SK-N-SH (cell line): ENCODE data around the gene AFF3. TPM values are rescaled to one million over a fixed set of nuclear protein-coding genes. Genes with fewer than 3 reads are reported as not detected.

Experiments used
- CTCF ChIA-PET: fragments of 300-600, 350-600 bp; formaldehyde crosslinking; extraction: SDS; loops from one replicate; lab custom pipeline; 2021; lab: Yijun Ruan, JAX
- POLR2A ChIA-PET: fragments of 350-600 bp; sonication (Branson Sonifier 250); formaldehyde crosslinking; extraction: SDS; loops from one replicate; lab custom pipeline; 2020; ENCODE audit warnings: antibody characterized with exemption, inconsistent platforms; lab: Yijun Ruan, JAX
- DNase-seq: peaks from one replicate; pipeline ENCODE4 v3.0.0; 2012
- H2AFZ ChIP-seq: fragments of 200-600 bp; sonication (generic); 2 replicates; pipeline ENCODE4 v1.8.1; 2016; ENCODE audit warnings: antibody characterized with exemption, mild to moderate bottlenecking, low read depth
- H3F3A ChIP-seq: fragments of 200-600 bp; sonication (generic); replicated peaks from 2 replicates; pipeline ENCODE3; 2016; ENCODE audit warnings: antibody characterized with exemption, mild to moderate bottlenecking; ENCODE audit not compliant: insufficient read depth
- H3K27ac ChIP-seq, 2 experiments: fragments of 200-500 bp in 1 of 2; fragments of 200-600 bp in 1 of 2; sonication (Bioruptor generic) in 1 of 2; sonication (generic), shearing (Covaris generic) in 1 of 2; 2 replicates each; pipeline versions ENCODE4 v1.5.1 to v1.6.1; 2014 to 2016; ENCODE audit warnings: low read depth in 2 of 2, inconsistent platforms in 1 of 2, low read length in 1 of 2, mild to moderate bottlenecking in 1 of 2, mixed read lengths in 1 of 2
- H3K27me3 ChIP-seq: fragments of 200-600 bp; sonication (generic), shearing (Covaris generic); 2 replicates; pipeline ENCODE4 v1.6.1; 2016; ENCODE audit warnings: mixed run types; ENCODE audit not compliant: insufficient read depth
- H3K36me3 ChIP-seq, 2 experiments: fragments of 200-500 bp in 1 of 2; fragments of 200-600 bp in 1 of 2; sonication (Bioruptor generic) in 1 of 2; sonication (generic) in 1 of 2; replicated peaks in 1 of 2; 2 replicates each; pipeline versions ENCODE3 to v1.5.1; 2014 to 2016; ENCODE audit warnings: low read length in 1 of 2, mild to moderate bottlenecking in 1 of 2; ENCODE audit not compliant: insufficient read depth in 2 of 2, control insufficient read depth in 1 of 2
- H3K4me1 ChIP-seq, 2 experiments: fragments of 200-500 bp in 1 of 2; fragments of 200-600 bp in 1 of 2; sonication (Bioruptor generic) in 1 of 2; sonication (generic), shearing (Covaris generic) in 1 of 2; 2 replicates each; pipeline versions ENCODE4 v1.5.1 to v1.6.1; 2014 to 2016; ENCODE audit warnings: low read depth in 1 of 2, low read length in 1 of 2, mixed run types in 1 of 2; ENCODE audit not compliant: insufficient read depth in 2 of 2, control insufficient read depth in 1 of 2
- H3K4me2 ChIP-seq: fragments of 200-600 bp; sonication (generic), shearing (Covaris generic); 2 replicates; pipeline ENCODE4 v1.6.1; 2017; ENCODE audit warnings: mixed run types
- H3K4me3 ChIP-seq, 2 experiments: fragments of 200-500 bp in 1 of 2; fragments of 200-600 bp in 1 of 2; sonication (Bioruptor generic) in 1 of 2; sonication (generic), shearing (Covaris generic) in 1 of 2; 2 replicates each; pipeline versions ENCODE4 v1.5.1 to v1.8.1; 2014 to 2016; ENCODE audit warnings: low read depth in 2 of 2, inconsistent platforms in 1 of 2, low read length in 1 of 2, mild to moderate bottlenecking in 1 of 2, mixed read lengths in 1 of 2, moderate library complexity in 1 of 2
- H3K79me2 ChIP-seq: fragments of 200-600 bp; sonication (generic); 2 replicates; pipeline ENCODE4 v1.8.1; 2017; ENCODE audit warnings: mild to moderate bottlenecking; ENCODE audit not compliant: insufficient read depth
- H3K9ac ChIP-seq: fragments of 200-600 bp; sonication (generic); 2 replicates; pipeline ENCODE4 v1.6.1; 2017; ENCODE audit warnings: mixed run types
- H3K9me2 ChIP-seq: fragments of 200-600 bp; sonication (generic); 2 replicates; pipeline ENCODE4 v1.6.1; 2017; ENCODE audit warnings: mixed run types
- H3K9me3 ChIP-seq: fragments of 200-600 bp; sonication (generic); 2 replicates; pipeline ENCODE4 v1.6.1; 2017; ENCODE audit warnings: mixed run types, mild to moderate bottlenecking, moderate library complexity
- H4K20me1 ChIP-seq: fragments of 200-600 bp; sonication (generic); 2 replicates; pipeline ENCODE4 v1.6.1; 2017; ENCODE audit warnings: mild to moderate bottlenecking, mixed run types; ENCODE audit not compliant: insufficient read depth
- CHD2 ChIP-seq: fragments of 150-350 bp; IDR thresholded peaks from 2 replicates; pipeline ENCODE4 v1.6.1; 2018; ENCODE audit warnings: low read length; ENCODE audit not compliant: partially characterized antibody
- ELF1 ChIP-seq: IDR thresholded peaks from 2 replicates; pipeline ENCODE4 v1.4.0; 2012
- EP300 ChIP-seq, 2 experiments: IDR thresholded peaks; 2 replicates each; pipeline versions ENCODE4 v1.4.0 to v1.6.1; 2012; ENCODE audit warnings: borderline replicate concordance in 1 of 2, low read depth in 1 of 2, low read length in 1 of 2
- FOXJ3 ChIP-seq: sonication (generic); formaldehyde crosslinking; IDR thresholded peaks from 2 replicates; pipeline ENCODE4 v1.5.1; 2020; ENCODE audit warnings: mild to moderate bottlenecking, missing genetic modification reagents
- FOXM1 ChIP-seq: IDR thresholded peaks from 2 replicates; pipeline ENCODE4 v1.4.0; 2012; ENCODE audit warnings: low read depth, mild to moderate bottlenecking
- GABPA ChIP-seq: IDR thresholded peaks from 2 replicates; pipeline ENCODE4 v1.4.0; 2012; ENCODE audit warnings: low read depth, mild to moderate bottlenecking
- JUND ChIP-seq: IDR thresholded peaks from 2 replicates; pipeline ENCODE4 v1.4.0; 2012
- MXI1 ChIP-seq: IDR thresholded peaks from 2 replicates; pipeline ENCODE4 v1.6.1; 2012; ENCODE audit warnings: mild to moderate bottlenecking, low read depth, low read length, improper control_type of control experiment
- NFIC ChIP-seq: IDR thresholded peaks from 2 replicates; pipeline ENCODE4 v1.4.0; 2012; ENCODE audit warnings: borderline replicate concordance
- NRF1 ChIP-seq: IDR thresholded peaks from 2 replicates; pipeline ENCODE4 v1.6.1; 2012; ENCODE audit warnings: low read depth, mild to moderate bottlenecking, low read length
- POLR2AphosphoS5 ChIP-seq: IDR thresholded peaks from 2 replicates; pipeline ENCODE4 v1.6.1; 2012; ENCODE audit warnings: low read depth, low read length
- RFX5 ChIP-seq: IDR thresholded peaks from 2 replicates; pipeline ENCODE4 v1.6.1; 2012; ENCODE audit warnings: mild to moderate bottlenecking, improper control_type of control experiment, low read length
- SMC3 ChIP-seq: IDR thresholded peaks from 2 replicates; pipeline ENCODE4 v1.6.1; 2012; ENCODE audit warnings: low read depth, low read length, improper control_type of control experiment
- TAF1 ChIP-seq: IDR thresholded peaks from 2 replicates; pipeline ENCODE4 v1.6.1; 2012; ENCODE audit warnings: low read depth, mild to moderate bottlenecking, low read length, moderate library complexity, borderline replicate concordance
- WGBS: methylation state at CpG from one replicate; pipeline ENCODE4 v1.1.6; 2017; ENCODE audit warnings: low lambda C conversion rate; 5-methylcytosine and 5-hydroxymethylcytosine counted together
- polyA plus RNA-seq, 3 experiments: library from polyadenylated mRNA; depleted of rRNA; stranded (reverse); fragments of >200 nt; gene quantifications; 2 replicates each; pipeline ENCODE4 v1.2.3, GENCODE V29; 2012
- TF ChIP-seq, protein P1 (sequence below): fragments of 150-350 bp; IDR thresholded peaks from 2 replicates; pipeline ENCODE4 v1.6.1; 2017; ENCODE audit warnings: antibody characterized with exemption, low read length, low read depth, borderline replicate concordance
- TF ChIP-seq, protein P2 (sequence below): IDR thresholded peaks from 2 replicates; pipeline ENCODE4 v1.4.0; 2012; ENCODE audit warnings: low read depth, borderline replicate concordance
- TF ChIP-seq, protein P3 (sequence below): fragments of 200-600 bp; sonication (generic); IDR thresholded peaks from 2 replicates; pipeline ENCODE4 v1.6.1; 2017; ENCODE audit warnings: antibody characterized with exemption, mild to moderate bottlenecking, moderate library complexity

AFF3 gene
- polyA plus RNA-seq, 1 of the 3 experiments (the other 2 are of a cell fraction), result 0.36 TPM

DNA sequence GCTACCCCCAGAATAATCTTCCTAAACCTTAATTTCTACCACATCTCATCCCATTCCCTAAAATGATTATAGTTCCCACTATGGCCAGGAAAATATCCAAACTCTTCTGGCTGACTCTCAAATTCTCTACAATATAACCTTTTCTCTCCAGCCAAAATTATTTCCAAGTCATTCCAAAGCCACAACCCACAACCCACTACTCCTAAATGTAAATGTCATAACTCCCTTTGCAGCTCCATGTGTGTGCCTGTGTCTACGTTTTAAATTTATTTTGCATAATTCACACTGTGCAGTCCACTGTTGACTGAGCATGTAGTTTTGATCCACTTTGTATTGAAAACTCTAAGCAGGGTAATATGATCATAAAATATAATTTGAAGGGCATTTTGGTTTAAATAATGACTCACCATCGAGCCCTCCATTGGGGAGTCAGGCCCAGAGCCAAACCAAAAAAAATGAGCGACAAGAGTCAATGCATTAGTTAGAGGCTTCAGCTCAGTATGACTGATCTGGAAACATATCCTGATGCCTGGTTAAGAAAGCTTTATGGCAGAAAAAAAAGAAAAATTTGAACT lies 171.0 kb downstream of the AFF3 start:
- H3F3A ChIP-seq, result peaks cover 11% of the 10 kb centered on the region
- no peaks in the 10 kb centered on the region for H3K36me3 ChIP-seq
- H3K9me2 ChIP-seq, result no peaks in the 10 kb centered on the region
- no peaks in the 10 kb centered on the region for H3K27me3 ChIP-seq
- H3K9ac ChIP-seq, result no peak overlapping the region
- ChIA-PET CTCF (no interaction called here), POLR2A (no interaction called here)
- no peaks in the 10 kb centered on the region for H3K79me2 ChIP-seq
- H4K20me1 ChIP-seq, result no peaks in the 10 kb centered on the region
- no peak overlapping the region for H3K27ac ChIP-seq
- H3K4me3 ChIP-seq, result no peak overlapping the region
- H3K4me2 ChIP-seq, result no peak overlapping the region
- WGBS, result 38% methylated on average over 3 of the region's 3 CpGs
- no peak overlapping the region for H2AFZ ChIP-seq
- H3K9me3 ChIP-seq, result no peaks in the 10 kb centered on the region
- peaks cover 10 to 22% of the 10 kb centered on the region in 2 experiments; a peak in 3 of 4 replicates for H3K4me1 ChIP-seq
- no peak for TF ChIP-seq RFX5
- no peak for TF ChIP-seq JUND
- TF ChIP-seq, all 33 proteins: peak for 0
- no peak for DNase-seq

DNA sequence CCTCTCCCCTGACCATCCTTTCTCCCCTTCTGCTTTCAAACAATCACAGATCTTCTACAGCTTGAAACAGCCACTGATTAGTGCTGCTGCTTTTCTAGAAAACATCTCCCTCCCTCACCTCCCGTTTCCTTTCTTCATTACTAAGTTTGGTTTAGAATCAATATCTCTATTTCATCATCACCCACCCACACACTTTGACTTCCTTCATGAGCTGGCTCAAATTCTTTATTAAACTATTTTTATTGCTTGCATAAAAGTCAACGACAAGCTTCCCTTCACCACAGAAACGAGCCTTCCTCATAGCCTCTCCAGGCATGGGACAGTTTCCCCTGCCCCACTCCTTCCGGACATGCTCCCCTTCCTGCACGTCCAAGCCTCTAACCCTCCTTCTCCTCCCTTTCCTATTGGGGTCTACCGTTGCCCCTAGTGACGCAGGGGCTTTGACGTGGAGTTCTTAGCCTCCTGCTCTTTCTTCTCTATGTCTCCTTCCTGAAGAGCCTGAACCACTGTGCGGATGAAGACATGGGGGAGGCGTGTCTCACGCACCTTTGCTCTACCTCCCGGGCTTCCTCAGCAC lies 172.0 kb downstream of the AFF3 start:
- no peak overlapping the region for H2AFZ ChIP-seq
- no peak for DNase-seq
- H3K4me3 ChIP-seq, result no peak overlapping the region
- no peaks in the 10 kb centered on the region for H3K27me3 ChIP-seq
- H3K9ac ChIP-seq, result no peak overlapping the region
- H3K79me2 ChIP-seq, result no peaks in the 10 kb centered on the region
- H3F3A ChIP-seq, result peaks cover 8% of the 10 kb centered on the region
- TF ChIP-seq, protein P1, sequence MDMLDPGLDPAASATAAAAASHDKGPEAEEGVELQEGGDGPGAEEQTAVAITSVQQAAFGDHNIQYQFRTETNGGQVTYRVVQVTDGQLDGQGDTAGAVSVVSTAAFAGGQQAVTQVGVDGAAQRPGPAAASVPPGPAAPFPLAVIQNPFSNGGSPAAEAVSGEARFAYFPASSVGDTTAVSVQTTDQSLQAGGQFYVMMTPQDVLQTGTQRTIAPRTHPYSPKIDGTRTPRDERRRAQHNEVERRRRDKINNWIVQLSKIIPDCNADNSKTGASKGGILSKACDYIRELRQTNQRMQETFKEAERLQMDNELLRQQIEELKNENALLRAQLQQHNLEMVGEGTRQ, result no peak
- TF ChIP-seq, protein P2, sequence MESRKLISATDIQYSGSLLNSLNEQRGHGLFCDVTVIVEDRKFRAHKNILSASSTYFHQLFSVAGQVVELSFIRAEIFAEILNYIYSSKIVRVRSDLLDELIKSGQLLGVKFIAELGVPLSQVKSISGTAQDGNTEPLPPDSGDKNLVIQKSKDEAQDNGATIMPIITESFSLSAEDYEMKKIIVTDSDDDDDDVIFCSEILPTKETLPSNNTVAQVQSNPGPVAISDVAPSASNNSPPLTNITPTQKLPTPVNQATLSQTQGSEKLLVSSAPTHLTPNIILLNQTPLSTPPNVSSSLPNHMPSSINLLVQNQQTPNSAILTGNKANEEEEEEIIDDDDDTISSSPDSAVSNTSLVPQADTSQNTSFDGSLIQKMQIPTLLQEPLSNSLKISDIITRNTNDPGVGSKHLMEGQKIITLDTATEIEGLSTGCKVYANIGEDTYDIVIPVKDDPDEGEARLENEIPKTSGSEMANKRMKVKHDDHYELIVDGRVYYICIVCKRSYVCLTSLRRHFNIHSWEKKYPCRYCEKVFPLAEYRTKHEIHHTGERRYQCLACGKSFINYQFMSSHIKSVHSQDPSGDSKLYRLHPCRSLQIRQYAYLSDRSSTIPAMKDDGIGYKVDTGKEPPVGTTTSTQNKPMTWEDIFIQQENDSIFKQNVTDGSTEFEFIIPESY, result no peak
- no peak for TF ChIP-seq POLR2AphosphoS5
- no peak for TF ChIP-seq NRF1
- TF ChIP-seq SMC3, result no peak
- TF ChIP-seq FOXJ3 (CRISPR knock-in tag), result no peak
- TF ChIP-seq CHD2, result no peak
- TF ChIP-seq, protein P3, sequence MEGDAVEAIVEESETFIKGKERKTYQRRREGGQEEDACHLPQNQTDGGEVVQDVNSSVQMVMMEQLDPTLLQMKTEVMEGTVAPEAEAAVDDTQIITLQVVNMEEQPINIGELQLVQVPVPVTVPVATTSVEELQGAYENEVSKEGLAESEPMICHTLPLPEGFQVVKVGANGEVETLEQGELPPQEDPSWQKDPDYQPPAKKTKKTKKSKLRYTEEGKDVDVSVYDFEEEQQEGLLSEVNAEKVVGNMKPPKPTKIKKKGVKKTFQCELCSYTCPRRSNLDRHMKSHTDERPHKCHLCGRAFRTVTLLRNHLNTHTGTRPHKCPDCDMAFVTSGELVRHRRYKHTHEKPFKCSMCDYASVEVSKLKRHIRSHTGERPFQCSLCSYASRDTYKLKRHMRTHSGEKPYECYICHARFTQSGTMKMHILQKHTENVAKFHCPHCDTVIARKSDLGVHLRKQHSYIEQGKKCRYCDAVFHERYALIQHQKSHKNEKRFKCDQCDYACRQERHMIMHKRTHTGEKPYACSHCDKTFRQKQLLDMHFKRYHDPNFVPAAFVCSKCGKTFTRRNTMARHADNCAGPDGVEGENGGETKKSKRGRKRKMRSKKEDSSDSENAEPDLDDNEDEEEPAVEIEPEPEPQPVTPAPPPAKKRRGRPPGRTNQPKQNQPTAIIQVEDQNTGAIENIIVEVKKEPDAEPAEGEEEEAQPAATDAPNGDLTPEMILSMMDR, result no peak
- TF ChIP-seq ELF1, result no peak
- no peak for TF ChIP-seq NFIC
- no peak for TF ChIP-seq TAF1
- TF ChIP-seq FOXM1, result no peak
- TF ChIP-seq RFX5, result no peak
- TF ChIP-seq GABPA, result no peak
- no peak for TF ChIP-seq MXI1
- no peak for TF ChIP-seq EP300 (IDR thresholded peaks at IDR 0.05; ENCODE audit: borderline replicate concordance in 1 of 2, low read depth in 1 of 2, low read length in 1 of 2)
- TF ChIP-seq, all 33 proteins: peak for 0
- Histone ChIP-seq H3K9me2 (no peaks in the 10 kb centered on the region), H3K36me3 (no peaks in the 10 kb centered on the region), H3K4me2 (no peak overlapping the region), H3K9me3 (no peaks in the 10 kb centered on the region), H3K27ac (0 out of 4 replicates have a peak overlapping the region, but pooled peaks of 1 of the 2 experiments have one; percentile 35), H3K4me1 (peaks cover 10 to 22% of the 10 kb centered on the region in 2 experiments; a peak in 3 of 4 replicates), H4K20me1 (no peaks in the 10 kb centered on the region)
- CTCF ChIA-PET, result no interaction called here
- WGBS, result 71% methylated on average over 12 of the region's 12 CpGs
- POLR2A ChIA-PET, result no interaction called here
